ENCODE data around the gene PAPOLA. TPM values are rescaled to one million over a fixed set of nuclear protein-coding genes. Genes with fewer than 3 reads are reported as not detected.

Gene PAPOLA
- total and polyA plus RNA-seq, 2 donors (not counting 1 experiment from before 2014, with no cell fraction given), result 104 to 324 TPM

GRCh38 chr14:96508900-96509299 is 6.7 kb downstream of the PAPOLA start:
- ATAC-seq (ENCODE audit: low read depth), result no peak
- Mint-ChIP-seq H3K27me3 (no peaks in the 10 kb centered on the region), H3K9me3 (ENCODE audit: insufficient read depth) (no peaks in the 10 kb centered on the region), H3K27ac (peak overlapping the region; percentile 20), H3K4me3 (no peak overlapping the region), H3K4me1 (peaks cover 85% of the 10 kb centered on the region)
- CTCF ChIA-PET, result no interaction called here
- Histone ChIP-seq H3K36me3 (replicated peaks in 1 of 2; ENCODE audit: control extremely low read depth in 1 of 2, control insufficient read depth in 1 of 2, extremely low read depth in 1 of 2, insufficient read depth in 2 of 2, low read length in 1 of 2) (no peaks in the 10 kb centered on the region), H3K4me1 (ENCODE audit: control insufficient read depth in 2 of 2, insufficient read depth in 2 of 2, low read length in 2 of 2) (peaks cover 65 to 90% of the 10 kb centered on the region in 2 donors), H4K20me1 (ENCODE audit: control insufficient read depth, insufficient read depth, low read length, poor library complexity, severe bottlenecking) (peaks cover 77% of the 10 kb centered on the region), H3K27ac (ENCODE audit: low read length in 2 of 2) (peak overlapping the region in 1 of 2 donors; percentile 60), H3K27me3 (replicated peaks in 1 of 4; ENCODE audit: control extremely low read depth in 1 of 4, control insufficient read depth in 3 of 4, insufficient read depth in 4 of 4, low read length in 3 of 4) (no peaks in the 10 kb centered on the region), H3K9ac (ENCODE audit: low read length) (no peak overlapping the region), H3K4me2 (replicated peaks; ENCODE audit: low read depth, low read length, poor library complexity, severe bottlenecking) (peak overlapping the region; percentile 14), H3K79me2 (ENCODE audit: control insufficient read depth, insufficient read depth, low read length) (peaks cover 99% of the 10 kb centered on the region), H3K9me3 (ENCODE audit: control extremely low read depth in 1 of 3, control insufficient read depth in 2 of 3, insufficient read depth in 1 of 3, low read length in 2 of 3) (no peaks in the 10 kb centered on the region), H2AFZ (ENCODE audit: insufficient read depth, low read depth, low read length, poor library complexity, severe bottlenecking) (no peak overlapping the region), H3K4me3 (ENCODE audit: control extremely low read depth in 1 of 5, extremely low read depth in 1 of 5, insufficient read depth in 1 of 5, low read depth in 2 of 5, low read length in 4 of 5) (no peak overlapping the region)
- 100% methylated on average over 4 of the region's 5 CpGs for WGBS (ENCODE audit: insufficient coverage)
- no peak for DNase-seq
- no peak for TF ChIP-seq CTCF (IDR thresholded peaks at IDR 0.05)
- no peak for TF ChIP-seq EZH2 (IDR thresholded peaks at IDR 0.05; ENCODE audit: borderline replicate concordance, insufficient read depth, low read depth, low read length, poor library complexity, severe bottlenecking)
- intact Hi-C loops (cut with micrococcal nuclease), result no loop called here
- POLR2A ChIA-PET, result no interaction called here

- no peak for DNase-seq
- Histone ChIP-seq H3K79me2 (ENCODE audit: control insufficient read depth, insufficient read depth, low read length) (peaks cover 99% of the 10 kb centered on the region), H3K9me3 (ENCODE audit: control extremely low read depth in 1 of 3, control insufficient read depth in 2 of 3, insufficient read depth in 1 of 3, low read length in 2 of 3) (no peaks in the 10 kb centered on the region), H3K36me3 (replicated peaks in 1 of 2; ENCODE audit: control extremely low read depth in 1 of 2, control insufficient read depth in 1 of 2, extremely low read depth in 1 of 2, insufficient read depth in 2 of 2, low read length in 1 of 2) (no peaks in the 10 kb centered on the region), H3K9ac (ENCODE audit: low read length) (no peak overlapping the region), H2AFZ (ENCODE audit: insufficient read depth, low read depth, low read length, poor library complexity, severe bottlenecking) (no peak overlapping the region), H3K4me3 (ENCODE audit: control extremely low read depth in 1 of 5, extremely low read depth in 1 of 5, insufficient read depth in 1 of 5, low read depth in 2 of 5, low read length in 4 of 5) (no peak overlapping the region), H3K4me1 (ENCODE audit: control insufficient read depth in 2 of 2, insufficient read depth in 2 of 2, low read length in 2 of 2) (peaks cover 66 to 90% of the 10 kb centered on the region in 2 donors), H3K27me3 (replicated peaks in 1 of 4; ENCODE audit: control extremely low read depth in 1 of 4, control insufficient read depth in 3 of 4, insufficient read depth in 4 of 4, low read length in 3 of 4) (no peaks in the 10 kb centered on the region), H3K4me2 (replicated peaks; ENCODE audit: low read depth, low read length, poor library complexity, severe bottlenecking) (peak overlapping the region; percentile 32), H3K27ac (ENCODE audit: low read length in 2 of 2) (peak overlapping the region in 1 of 2 donors; percentile 45), H4K20me1 (ENCODE audit: control insufficient read depth, insufficient read depth, low read length, poor library complexity, severe bottlenecking) (peaks cover 77% of the 10 kb centered on the region)
- no CpG with 5 or more reads among the region's 6 CpGs for WGBS (ENCODE audit: insufficient coverage)
- CTCF ChIA-PET, result no interaction called here
- Mint-ChIP-seq H3K4me3 (peak overlapping the region; percentile 32), H3K4me1 (peaks cover 85% of the 10 kb centered on the region), H3K9me3 (ENCODE audit: insufficient read depth) (no peaks in the 10 kb centered on the region), H3K27me3 (no peaks in the 10 kb centered on the region), H3K27ac (no peak overlapping the region)
- intact Hi-C loops (cut with micrococcal nuclease), result no loop called here
- POLR2A ChIA-PET, result no interaction called here
- TF ChIP-seq CTCF (IDR thresholded peaks at IDR 0.05) (no peak), EZH2 (IDR thresholded peaks at IDR 0.05; ENCODE audit: borderline replicate concordance, insufficient read depth, low read depth, low read length, poor library complexity, severe bottlenecking) (no peak)
- ATAC-seq (ENCODE audit: low read depth), result no peak
Measured at GRCh38 chr14:96509457-96510090, 7.4 kb downstream of the PAPOLA start.
